ENCODE data around the gene TANC1.

TANC1 gene

DNA sequence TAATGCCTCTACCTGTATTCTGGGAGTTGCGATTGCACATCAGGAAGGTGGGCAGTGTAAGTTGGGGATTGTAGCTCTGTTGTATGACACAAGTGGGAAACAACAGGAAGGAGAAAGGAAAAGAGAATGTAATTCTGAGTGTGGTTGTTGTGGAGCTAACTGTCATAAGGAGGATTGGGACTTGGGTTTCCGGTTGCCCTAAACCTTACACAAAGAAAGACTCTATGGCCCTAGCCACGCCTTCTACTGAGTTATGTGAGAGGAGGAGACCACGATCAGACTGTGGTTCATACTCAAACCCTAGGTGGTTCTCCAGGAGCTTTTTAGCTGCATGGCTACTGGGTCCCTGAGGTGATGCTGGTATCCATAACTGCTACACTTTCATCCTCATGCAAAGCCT lies 86.5 kb downstream of the TANC1 start:
- no peak for DNase-seq (ENCODE audit: low spot score)
- FAIRE-seq, result no peak

DNA sequence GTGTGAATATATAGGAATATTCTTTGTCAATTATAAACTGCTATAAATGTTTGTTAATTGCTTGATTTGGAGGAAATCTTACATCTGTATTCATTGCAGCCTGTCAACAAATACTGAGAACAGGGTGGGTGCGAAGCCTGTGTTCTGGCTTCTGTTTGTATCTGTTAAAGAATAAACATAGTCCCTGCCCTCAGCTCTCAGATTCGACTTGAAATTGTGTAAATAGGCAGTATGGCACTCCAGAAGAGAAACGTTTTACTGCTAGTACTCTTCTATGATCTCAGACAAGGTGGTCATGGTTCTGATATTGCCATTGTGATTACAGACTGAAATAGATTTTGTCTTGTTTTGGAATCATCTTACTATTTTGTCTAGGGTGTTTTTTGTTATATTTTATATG lies 92.1 kb downstream of the TANC1 start:
- no peak for FAIRE-seq
- no peak for DNase-seq (ENCODE audit: low spot score)

- no peak for FAIRE-seq
- no peak for DNase-seq (ENCODE audit: low spot score)
Observed at GRCh38 chr2:159063677-159064076, 95.2 kb downstream of the TANC1 start.

GRCh38 chr2:159064446-159065301 lies 96.2 kb downstream of the TANC1 start:
- DNase-seq (ENCODE audit: low spot score), result no peak
- FAIRE-seq, result no peak

GRCh38 chr2:159065313-159065712 lies 96.9 kb downstream of the TANC1 start:
- FAIRE-seq, result no peak

DNA sequence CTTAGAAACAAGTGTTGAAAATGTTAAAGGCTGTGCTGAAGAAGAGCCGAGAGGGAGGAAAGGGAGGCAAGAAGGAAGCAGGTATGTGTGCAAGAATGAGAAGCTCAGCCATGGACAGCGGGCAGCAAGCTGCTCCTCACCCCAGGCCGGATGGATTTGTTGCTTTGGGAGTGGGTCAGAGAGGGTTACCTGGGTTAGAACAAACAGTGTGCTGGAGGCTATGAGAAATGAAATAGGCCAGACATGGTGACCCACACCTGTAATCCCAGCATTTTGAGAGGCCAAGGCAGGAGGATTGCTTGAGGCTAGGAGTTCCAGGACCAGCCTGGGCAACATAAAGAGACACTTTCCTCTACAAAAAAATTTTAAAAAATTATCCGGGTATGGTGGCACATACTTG lies 97.5 kb downstream of the TANC1 start:
- no peak for FAIRE-seq
- no peak for DNase-seq (ENCODE audit: low spot score)

More at GRCh38 chr2:159065313-159065712, 96.9 kb downstream of the TANC1 start:
- no peak for DNase-seq (ENCODE audit: low spot score)

DNA sequence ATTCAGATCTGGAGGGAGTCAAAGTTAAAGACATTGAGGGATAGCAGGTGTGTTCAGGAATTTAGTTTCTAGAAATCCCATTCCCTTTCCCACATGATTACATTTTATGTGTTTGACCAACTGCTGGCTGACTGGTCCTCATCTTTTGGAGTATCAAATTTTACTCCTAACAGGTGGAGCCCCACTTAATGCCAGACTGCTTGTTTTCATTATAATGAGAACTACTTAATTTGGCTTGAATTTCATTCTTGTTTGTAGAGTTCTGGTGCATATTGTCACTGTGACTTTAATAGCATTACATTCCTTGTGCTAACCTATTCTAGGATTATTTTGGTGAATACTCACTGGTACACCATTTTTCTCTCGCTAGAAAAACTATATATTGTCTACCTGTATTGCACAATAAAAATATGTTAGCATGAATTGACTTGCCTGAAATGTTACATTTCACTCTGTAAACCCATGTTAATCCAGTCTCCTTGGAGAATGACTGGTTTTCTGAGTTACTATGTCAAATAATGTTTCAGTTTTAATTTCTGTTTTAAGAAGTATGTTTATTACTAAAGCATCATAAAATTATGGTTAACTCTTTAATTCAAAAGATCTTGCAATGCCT lies 98.2 kb downstream of the TANC1 start:
- DNase-seq (ENCODE audit: low spot score) (no peak), FAIRE-seq (no peak)

GRCh38 chr2:159067971-159068370 lies 99.5 kb downstream of the TANC1 start:
- DNase-seq (ENCODE audit: low spot score), result no peak
- FAIRE-seq, result no peak

GRCh38 chr2:159069229-159069628 lies 100.8 kb downstream of the TANC1 start:
- FAIRE-seq, result no peak

DNA sequence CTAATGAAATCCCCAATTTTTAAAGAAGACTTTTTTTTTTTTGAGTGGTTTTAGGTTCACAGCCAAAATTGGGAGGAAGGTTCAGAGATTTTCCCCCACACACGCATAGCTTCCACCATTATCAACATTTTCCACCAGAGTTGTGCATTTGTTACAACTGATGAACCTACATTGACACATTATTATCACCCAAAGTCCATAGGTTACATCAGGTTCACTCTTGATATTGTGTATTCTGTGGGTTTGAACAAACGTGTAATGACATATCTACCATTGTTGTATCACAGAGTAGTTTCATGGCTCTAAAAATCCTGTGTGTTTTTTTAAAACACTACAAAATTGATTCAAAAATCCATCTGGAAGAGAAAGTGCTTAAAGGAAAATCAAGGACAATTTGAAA lies 101.8 kb downstream of the TANC1 start:
- FAIRE-seq (no peak), DNase-seq (ENCODE audit: low spot score) (no peak)

More at GRCh38 chr2:159069229-159069628, 100.8 kb downstream of the TANC1 start:
- DNase-seq (ENCODE audit: low spot score), result no peak

DNA sequence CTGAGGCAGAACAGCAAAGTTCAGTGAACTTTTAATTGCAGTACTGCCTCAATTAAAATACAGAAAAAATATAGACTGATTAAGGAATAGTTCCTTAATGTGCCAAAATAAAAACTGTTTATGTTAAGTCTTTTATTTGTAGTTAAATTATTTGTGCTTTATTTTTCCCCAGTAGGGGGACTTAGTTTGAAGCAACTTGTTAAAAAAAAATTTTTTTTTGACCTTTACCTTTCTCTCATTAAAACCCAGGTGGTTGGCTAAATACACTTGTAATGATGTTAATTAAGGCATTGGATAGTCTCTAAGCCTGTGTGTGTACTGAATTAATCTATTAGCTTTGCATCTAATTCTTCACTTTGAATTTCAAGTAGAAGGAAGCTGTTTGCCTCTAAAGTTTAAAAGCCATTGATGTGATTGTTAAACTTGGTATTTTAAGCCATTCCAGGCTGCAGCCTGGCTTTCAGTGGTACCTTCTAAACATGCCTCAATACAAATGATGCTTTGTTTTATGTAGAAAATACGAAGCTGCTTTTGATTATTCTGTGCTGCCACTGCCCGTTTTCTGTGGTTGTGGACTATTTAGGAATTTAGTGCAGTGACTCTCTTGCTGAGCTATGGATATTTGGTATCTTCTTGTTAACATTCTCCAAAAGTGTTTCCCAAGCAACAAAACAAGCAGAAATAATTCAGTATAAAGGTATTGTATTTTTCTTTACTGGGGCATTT lies 102.9 kb downstream of the TANC1 start:
- FAIRE-seq, result no peak
- no peak for DNase-seq (ENCODE audit: low spot score)

DNA sequence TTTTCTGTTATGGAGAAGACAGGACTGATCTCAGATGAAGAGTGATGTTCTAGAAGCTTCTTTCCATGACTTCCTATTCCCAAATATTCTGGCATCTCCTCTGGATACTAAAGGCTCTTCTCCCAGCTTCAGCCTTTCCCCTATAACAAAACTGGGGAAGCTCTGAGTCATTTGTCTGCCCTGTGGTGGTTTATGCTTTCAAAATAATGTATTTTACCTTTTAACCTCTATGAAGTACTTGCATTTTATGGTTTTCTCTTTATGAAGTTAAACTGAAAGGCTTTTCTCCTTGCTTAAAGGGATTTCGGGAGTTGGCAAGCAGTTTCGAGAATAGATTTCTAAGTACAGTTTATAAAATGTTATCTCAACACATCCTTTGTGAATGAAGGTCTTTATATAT lies 104.4 kb downstream of the TANC1 start:
- no peak for FAIRE-seq

DNA sequence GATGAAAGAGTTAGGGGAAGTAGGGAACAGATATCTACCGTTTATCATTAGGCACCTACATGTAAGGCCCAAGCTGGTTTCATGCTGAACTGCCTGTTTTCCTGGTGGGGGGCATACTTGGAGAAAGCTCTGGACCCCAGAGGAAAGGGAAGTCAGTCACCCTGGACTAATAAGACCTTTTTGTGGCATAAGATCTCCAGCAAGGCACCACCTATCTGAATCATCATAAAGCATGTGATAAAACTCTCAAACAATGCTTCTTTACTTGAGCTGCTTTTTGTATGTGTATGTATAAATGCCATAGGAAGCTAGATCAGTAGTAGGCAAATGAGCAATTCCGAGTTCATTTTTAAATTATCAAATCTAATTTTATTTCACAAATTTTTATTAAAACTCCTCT lies 104.8 kb downstream of the TANC1 start:
- FAIRE-seq (peak; percentile 42), DNase-seq (ENCODE audit: low spot score) (no peak)

More for the DNA sequence above, 104.4 kb downstream of the TANC1 start:
- DNase-seq (ENCODE audit: low spot score), result no peak

GRCh38 chr2:159074605-159075004 lies 106.2 kb downstream of the TANC1 start:
- FAIRE-seq (no peak), DNase-seq (ENCODE audit: low spot score) (no peak)

GRCh38 chr2:159075727-159076126 lies 107.3 kb downstream of the TANC1 start:
- DNase-seq (ENCODE audit: low spot score) (no peak), FAIRE-seq (no peak)

- FAIRE-seq, result no peak
- DNase-seq (ENCODE audit: low spot score), result no peak
Observed at GRCh38 chr2:159076241-159076640, 107.8 kb downstream of the TANC1 start.

DNA sequence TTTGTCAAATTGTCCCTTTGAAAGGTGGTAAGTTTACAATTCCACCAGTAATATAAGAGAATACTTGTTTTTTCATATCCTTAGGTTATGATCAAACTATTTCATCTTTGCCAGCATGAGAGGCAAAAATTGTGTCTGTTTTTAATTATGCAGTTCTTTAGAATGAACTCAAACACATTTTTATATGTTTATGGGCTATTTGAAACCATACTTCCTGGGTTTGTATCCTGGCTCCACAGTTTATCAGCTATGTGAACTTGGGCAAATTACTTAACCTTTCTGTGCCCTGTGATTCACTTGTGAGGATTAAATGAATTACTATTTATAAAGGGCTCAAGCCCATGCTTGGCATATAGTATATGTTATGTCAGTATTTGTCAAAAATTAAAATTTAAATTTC lies 109.4 kb downstream of the TANC1 start:
- DNase-seq (ENCODE audit: low spot score) (no peak), FAIRE-seq (no peak)

DNA sequence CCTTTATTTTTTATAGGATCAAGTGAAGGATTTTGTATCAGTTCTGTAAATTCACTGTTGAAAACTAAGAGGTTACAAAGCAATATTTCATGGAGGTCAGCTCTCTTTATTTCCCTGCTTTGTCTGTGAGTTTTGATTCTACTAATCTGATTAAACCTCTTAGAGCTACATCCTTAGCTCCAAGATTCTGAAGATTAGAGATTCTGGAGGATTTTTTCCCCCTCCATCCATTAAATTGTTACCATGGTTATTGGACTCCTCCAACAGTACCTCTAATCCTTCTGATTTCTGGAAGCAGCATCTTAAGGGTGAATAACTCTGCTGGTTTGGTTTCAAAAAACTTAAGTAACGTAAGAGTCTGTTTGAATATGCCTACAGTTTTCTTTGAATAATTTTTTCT lies 110.0 kb downstream of the TANC1 start:
- DNase-seq (ENCODE audit: low spot score) (no peak), FAIRE-seq (no peak)

GRCh38 chr2:159080641-159081040 lies 112.2 kb downstream of the TANC1 start:
- FAIRE-seq (no peak), DNase-seq (ENCODE audit: low spot score) (no peak)

DNA sequence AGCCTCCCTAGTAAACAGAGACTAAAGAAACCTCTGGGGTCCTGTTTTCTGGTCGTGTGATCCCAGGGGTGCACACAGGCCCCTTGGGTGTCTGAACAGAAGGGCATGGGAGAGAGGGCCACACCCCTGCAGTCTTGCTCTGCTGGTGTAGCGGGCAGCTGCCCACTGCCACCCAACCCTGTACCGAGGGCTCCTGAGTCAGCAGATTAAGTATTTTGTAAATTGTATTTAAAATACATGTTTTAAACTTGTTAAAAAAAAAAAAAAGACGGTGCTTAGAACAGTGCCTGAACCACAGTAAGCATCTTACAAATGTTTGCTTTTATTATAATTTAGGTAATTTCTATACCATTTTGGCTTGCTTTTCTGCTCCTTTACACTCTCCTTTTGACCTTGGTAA lies 113.7 kb downstream of the TANC1 start:
- no peak for DNase-seq (ENCODE audit: low spot score)
- no peak for FAIRE-seq

- DNase-seq (ENCODE audit: low spot score) (no peak), FAIRE-seq (no peak)
Observed at GRCh38 chr2:159084384-159085370, 116.2 kb downstream of the TANC1 start.
